ENCODE results near the gene BCL2.

Gene BCL2

DNA sequence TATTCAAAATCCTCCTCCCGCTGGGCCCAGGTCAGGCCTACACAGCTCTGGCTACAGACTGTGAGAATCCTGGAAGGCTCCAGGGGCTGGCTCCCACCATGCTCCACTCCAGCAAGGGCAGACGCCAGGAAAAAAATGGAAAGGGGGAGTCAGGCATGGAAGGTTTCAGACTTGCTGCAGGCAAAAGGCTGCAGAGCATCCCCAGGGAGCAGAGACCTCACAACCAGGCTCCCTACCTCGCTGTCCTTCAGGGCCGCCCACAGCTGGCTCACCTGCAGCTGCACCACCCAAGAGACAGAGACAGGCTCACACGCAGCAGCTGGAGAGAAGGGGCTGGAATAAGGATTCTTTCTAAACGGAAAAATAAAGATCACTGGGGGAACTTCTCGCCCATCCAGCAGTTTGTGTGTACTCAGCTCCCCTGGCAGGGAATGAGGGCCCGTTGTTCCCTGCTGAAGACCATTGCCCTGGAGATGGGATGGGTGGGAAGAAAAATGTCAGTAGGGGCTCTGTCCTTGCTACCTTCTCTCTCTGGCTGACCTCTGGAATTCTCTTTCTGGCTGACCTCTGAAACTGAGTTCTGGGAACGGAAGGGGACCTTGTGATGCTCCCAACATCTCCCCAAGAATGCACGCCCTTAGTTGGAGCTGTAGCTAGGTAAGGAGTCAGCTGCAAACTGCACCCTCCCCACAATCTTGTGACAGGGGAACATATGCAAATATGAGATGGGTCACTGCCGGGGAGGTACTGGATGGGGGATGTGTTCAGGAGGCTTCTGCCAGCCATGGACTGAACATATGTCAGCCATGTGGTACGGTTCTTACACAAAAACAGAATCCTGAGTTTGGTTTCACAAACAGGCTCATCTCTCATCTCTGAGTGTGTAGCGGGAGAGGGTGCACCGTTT, 34.5 kb downstream of the BCL2 start:
- peak; percentile 17 for DNase-seq

DNA sequence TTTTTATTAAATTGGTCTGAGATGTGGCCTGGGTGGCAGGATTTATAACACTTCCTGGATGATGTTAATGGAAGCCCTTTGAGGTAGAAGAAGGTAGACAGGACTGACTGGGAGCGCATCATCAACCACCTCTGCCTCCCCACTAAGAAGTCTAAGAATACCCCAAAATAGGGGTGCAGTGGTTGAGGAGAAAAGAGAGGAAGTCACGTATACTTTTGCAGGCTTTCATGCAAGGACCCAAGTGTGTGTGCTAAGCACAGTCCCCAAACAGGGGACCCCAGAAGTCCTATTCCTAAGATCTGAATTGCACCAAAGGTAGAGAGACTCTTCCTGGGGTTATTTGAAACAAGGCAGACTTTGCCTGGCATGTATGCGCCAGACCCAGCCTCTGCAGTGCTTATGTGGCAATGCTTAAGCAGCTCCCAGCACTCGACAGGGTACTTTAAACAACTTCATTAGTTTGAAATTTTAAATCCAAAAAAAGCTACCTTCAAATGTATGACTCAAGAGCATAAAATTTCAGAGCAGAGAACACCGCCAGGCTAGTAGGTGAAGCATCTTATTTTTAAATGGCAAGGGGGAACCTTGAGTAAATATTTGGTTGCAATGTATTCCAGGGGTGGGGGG, 35.3 kb downstream of the BCL2 start:
- DNase-seq: no peak

DNA sequence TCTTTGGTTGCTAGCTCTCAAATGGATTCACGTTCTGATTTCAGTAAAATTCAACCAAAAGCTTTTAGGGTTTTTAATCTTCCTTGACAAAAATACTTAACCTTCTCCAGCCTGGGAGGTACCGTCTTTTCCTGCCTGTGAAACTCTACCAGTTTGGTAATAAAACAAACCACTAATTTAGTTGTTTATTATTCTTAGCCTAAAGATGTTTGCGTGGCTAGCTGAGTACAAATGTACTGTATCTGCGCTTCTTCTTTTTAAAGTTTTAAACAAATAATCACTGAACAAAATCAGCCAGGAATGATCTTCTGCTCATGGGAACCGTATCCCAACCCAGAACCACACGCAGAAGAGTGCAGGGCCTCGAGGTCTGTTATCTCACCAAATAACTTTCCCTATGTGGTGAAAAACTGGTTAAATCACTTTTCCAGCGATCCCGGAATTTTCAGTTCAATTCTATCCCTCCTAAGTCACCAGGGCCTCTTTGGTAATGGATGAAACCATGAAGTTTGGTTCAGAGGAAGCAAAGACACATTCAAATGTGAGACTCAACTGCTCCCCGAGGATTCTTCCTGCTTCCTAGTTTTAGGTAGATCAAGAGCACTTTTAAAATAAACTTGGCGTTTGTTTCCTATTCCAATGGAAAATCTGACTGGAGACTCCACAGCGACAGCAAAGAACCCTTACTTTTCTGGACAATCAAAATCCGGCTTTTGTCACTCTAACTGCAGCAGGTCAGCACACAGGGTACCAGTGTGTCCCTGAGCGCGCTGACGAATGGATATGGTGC, 36.1 kb downstream of the BCL2 start:
- DNase-seq: no peak

DNA sequence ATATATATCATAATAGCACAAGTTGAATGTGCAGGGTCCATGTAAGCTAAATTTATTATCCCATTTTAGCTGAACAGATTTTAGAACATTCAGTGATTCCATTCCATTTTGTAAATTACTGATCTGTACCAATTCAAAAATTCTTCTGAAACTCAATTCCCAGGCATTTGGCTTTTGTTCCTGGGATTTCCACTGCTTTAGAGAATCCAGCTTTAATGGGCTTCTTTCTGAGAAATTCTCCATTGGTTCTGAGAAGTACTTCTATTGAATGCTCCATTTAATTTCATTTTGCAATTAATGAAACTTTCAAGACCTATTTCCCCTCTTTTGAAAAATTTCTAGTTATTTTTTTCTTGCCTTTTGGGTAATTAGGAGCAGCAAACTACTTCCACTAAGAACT, 36.8 kb downstream of the BCL2 start:
- DNase-seq: no peak

DNA sequence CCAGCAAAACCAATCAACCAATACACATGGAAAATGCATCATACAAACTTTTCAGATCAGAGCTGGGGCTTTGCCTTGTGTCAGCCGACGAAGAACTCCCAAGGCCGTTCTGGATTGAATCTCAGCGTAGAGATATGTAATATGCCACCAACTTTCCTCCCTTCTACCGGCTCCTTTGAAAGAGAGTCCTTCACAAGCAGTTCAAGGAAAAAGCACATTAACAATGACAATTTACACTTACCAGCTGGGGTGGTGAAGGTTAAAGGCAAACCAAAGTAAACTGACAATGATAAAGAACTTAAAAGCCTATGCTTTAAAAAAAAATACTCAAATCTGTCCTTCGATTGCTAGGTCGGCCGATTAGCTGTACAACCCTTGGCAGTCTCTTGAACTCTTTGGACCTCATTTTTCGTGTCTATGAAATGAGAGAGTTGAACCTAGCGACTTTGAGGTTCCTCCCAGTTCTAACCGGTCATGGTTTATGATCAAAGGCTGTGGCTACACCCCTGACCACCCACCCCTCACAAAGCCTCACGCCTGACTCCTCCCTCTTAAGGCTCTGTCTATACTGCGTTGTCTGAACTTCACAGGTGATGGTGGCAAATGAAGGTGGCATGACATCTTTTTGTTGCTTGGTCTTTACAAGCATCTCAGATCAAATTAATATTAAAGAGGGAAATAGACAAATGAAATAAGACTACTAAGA, 46.2 kb downstream of the BCL2 start:
- DNase-seq: no peak

DNA sequence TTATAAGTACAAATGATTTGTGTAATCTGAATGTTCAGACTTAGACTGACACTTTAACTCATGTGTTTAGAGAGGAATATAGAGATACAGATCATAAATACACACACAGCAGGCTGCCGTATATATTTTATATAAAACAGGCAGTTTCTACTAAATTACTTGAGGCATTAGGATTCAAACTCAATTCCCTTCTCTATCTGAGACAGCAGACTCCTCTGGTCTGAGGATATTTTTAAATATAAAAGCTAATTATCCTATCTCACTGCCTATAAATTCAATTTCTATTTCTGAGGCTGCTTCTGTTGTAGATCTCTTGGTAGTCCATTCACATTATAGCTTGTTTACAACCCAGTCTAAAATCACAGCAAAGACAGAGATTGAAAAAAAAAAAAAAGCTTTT, 46.9 kb downstream of the BCL2 start:
- DNase-seq: no peak

DNA sequence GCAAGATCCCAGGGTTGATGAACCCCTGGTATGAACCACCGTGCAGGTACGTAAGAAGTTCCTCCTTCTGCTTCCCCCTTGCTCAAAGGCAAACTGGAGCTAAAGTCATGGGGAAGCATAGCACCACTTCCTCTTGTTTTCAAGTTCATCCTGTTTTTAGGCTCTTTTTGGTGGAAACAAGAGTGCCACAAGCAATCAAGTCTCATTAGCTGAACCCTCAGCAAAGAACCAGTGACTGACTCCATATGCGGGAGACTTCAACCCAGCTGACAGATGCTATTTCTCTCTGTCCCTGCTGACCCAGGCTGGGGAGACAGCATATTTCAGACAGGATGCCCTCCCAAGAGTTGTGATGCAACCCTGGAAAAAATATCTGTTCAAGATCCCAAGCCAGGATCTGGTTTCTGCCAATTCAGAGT, 47.7 kb downstream of the BCL2 start:
- DNase-seq: no peak

DNA sequence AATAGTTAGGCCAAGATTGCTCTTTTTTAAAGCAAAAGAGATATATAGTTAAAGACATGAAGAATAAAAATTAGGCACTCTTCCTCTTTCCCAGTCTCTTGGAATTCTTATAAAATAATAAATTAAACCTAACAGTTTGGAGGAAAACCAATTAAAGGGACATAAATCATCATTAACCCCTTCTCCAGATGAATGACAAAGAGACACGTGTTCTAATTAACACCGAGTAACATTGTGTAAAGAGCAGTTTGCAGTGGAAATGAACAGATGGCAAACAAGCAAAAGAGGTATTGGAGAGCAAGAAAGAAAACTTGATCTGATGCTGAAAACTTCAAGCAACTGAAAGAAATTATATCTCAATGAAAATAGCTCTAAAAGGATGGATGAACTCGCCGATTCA, 48.4 kb downstream of the BCL2 start:
- DNase-seq: no peak

DNA sequence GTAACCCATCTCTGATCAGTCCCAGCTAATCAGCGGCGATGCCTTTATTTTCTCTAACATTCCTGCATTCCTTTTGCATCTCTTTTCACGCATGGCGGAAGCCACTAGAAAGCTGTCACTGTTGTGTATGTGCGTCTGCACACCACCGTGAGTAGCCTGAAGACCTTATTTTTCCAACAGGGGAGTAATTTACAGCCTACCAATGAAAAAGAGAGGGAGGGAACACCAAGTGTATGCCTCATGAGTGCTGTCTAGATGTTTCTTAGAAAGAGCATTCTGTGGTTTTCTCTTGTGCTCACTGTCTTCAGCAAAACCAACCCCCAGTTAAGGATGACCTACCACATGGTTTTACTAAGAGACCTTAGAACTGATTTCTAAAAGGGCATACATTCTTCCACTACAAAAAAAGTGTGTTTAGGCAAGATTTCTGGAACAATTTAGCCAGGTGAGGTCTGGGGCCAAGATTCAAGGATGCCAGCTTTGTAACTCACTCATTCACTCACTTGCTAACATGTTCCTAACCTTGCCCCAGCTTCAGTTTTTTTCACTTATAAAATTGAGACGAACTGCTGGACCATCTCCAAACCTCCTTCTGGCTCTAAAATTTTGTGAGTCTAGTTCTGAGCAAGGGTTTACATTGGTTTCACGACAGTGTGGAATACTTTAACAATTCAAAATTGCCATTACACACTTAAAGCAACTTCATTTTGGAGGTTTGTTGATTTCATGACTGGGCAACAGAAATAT, 51.4 kb downstream of the BCL2 start:
- no peak for DNase-seq

DNA sequence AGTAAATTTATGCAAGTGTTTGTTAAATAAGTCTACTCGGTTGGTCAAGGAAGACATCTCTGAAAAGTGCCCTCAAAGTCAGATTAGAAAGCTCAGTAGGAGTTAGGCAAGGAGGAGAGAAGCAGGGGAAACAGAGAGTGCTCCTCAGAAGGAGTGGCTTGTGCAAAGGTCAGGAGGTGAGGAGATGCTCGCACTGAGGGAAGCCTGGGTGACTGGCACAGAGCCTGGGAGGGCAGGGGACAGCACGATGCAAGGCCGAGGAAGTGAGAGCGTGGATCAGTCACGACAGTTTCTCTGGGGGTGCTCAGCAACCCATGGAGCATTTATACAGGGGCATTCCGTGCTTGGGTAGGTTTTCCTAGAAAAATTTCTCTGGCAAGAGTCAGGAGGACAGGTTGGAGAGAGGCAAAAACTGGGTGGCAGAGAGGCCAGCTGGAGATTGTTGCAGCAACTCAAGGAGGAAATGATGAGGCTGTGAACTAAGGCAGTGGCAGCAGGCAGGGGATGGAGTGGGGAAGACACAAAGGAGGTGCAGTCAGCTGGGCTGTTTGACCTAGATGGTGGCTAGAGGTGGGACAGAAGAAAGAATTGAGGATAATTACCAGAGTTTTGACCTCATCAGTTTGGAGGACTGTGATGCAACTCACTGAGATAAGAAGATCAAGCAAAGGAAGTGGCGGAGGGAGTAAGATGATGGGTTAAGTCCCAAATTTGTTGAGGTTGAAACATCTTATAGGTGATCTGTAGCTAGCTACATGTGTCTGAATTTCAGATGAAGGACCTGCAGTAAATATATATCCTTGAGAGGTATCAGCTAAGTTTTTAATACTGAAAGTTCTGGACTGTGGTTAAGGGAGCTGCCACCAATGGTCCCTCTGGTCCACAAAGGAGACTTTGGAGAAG, 52.4 kb downstream of the BCL2 start:
- DNase-seq: no peak

DNA sequence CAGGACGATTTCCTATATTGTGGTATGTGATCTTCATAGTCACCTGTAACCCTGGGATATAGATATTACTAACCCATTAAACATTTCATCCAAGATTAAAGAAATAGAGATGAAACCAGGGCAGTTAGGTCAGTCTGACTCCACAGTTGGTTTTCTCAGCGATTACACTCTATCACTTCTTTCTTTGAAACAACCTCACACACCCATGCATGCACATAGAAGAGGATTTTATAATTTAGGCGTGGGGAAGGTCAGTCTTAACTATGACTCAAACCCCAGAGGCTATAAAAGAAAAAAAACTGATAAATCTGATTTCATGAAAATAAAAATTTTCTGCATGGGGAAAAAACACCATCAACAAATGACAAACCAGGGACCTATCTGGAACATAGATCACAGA, 54.2 kb downstream of the BCL2 start:
- DNase-seq: no peak

DNA sequence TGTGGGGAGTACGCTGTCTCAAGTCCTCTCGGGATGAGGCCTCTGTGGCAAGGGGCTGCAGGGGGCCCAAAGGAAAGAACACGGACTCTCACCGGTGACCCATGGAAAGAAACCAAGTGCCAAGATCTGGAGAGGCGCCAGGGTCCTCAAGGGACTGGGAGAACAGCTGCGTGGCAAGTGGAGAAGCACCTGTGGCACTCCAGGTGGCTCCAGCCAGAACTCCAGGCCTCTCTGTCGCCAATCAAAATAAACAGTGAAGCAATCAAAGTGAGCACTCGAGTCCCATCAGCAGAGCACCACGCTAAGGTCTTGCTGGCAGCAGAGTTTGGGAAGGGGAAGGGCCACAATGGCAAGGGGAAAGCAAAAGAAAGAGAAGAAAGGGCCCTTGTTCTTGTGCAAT, 54.7 kb downstream of the BCL2 start:
- DNase-seq: peak; percentile 92

DNA sequence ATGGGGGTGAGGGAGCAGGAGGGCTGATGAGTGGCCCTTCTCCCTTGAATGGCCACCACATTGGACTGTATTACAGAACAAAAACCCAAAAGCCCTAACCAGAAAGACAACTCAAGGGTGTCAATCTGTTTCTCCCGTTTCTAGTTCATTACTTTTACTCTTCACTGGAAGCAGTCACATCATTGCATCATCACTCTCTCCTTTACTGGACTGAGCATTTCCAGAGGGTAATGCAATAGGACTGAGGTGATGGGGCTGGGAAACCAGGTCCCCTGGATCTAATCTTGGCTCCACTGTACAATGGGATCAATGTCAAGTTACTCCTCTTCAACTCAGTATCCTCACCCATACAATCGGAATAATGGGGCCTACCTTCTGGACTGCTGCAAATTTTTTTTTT, 56.1 kb downstream of the BCL2 start:
- DNase-seq: no peak

DNA sequence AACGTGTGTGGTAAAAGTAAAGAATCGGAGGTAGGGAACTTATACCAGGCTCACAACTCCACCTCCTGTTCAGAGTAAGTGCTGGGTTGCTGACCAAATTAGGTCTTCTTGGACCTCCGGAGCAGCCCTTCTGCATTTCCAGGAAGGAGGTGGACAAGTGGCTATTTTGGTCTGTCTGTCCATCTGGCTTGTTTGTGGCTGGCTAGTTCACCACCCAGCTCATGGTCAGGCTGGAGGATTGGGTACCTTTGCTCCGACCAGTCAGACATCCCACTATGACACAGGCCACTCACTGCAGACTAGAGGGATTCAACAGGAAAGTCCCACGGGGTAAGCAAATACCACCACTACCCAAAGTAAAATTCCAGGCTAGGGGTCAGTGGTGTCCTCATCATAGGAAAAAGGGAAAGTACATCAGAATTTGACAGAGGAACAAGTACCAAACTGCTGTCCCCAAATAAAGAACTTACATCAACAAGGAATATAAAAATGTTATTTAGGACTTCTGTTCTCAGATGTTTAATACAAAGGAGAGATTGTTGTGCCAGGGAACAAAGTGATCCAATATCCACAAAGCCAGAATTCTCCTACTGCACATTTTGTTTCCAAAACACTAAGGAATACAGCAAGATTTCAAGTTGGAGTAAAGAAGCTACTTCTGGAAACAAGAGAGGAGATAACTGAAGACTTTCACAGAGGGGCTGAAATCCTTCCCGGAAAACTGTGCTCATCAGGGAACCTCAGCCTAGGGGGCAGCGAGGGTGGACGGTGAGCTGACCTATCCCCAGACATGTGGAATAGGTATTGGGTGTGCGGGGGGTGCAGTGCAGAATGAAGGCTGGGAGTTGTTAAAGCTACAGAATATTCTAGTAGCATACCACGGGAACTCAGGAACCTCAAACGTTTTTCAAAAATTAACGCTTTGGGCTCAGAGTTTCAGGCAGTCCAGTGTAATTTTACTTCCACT, 56.9 kb downstream of the BCL2 start:
- DNase-seq: no peak

DNA sequence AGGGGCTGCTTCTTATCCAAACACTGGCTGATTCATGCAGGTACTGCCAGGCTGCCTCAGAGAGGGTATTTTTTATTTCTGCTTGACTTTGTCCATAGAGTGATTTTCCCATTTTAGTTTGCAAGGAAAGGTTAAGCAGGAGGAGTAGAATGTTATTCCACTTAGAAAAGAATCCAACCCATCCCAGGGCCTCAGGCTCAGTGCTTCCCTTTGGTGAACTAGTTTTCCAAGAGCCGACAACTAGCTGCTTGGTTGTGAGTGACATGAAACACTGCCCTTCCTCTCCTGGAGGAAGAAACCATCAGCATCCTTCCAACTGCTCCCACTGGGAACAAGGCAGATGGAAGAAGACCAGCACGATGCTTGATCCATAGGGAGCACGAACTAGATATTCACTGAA, 58.5 kb downstream of the BCL2 start:
- DNase-seq: no peak

DNA sequence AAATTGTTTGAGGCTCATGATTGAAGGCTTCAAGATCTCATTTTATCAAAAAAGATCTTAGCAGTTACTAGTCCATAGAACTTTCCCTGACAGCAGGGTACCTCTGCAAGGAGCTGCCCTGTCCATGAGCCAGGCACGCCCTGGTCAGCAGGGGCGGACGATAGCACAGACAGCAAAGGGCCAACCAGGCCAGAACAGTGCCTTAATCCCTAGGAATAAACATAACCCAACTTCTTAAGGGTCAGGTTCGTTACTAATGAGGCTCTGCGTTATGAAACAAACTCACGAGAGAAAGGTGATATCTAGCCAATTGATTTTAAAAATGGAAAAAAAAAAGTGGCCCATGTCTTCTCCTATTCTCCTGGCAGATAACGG, 59.2 kb downstream of the BCL2 start:
- DNase-seq: no peak

DNA sequence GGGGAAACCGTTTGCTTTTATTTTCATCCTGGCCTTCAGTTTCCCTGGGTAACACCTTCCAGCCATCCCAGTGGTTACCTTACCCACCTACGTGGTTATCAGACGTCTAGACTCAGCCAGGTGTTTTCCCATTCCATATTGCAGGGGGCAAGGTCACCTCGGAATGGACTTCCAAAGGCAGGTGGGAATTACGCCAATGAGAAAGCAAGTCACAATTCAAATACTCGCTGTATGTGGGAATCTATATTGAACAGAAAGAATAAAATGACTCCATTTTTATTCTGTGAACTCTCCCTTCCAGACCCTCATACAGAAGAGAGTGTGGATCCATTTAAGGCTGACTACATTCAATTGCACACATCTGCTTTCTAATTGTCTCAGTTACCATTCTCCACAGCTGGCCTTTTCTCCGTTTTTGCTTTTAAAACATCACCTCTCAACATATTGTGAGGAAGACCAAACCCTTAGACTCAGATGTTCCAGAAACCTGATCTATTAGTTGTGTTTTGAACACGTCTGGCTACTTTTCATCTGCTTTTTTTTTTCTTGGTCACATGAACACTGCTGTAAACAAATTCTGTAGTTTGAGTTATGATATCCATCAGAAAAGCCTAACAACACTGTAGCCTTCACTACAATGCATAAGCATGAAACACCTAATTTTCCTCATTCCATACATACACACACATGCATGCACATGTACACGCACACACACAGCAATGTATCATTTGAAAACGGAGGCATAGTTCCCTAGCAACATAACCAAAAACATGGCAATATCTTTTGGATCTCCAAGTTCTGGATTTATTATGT, 59.8 kb downstream of the BCL2 start:
- peak; percentile 24 for DNase-seq

DNA sequence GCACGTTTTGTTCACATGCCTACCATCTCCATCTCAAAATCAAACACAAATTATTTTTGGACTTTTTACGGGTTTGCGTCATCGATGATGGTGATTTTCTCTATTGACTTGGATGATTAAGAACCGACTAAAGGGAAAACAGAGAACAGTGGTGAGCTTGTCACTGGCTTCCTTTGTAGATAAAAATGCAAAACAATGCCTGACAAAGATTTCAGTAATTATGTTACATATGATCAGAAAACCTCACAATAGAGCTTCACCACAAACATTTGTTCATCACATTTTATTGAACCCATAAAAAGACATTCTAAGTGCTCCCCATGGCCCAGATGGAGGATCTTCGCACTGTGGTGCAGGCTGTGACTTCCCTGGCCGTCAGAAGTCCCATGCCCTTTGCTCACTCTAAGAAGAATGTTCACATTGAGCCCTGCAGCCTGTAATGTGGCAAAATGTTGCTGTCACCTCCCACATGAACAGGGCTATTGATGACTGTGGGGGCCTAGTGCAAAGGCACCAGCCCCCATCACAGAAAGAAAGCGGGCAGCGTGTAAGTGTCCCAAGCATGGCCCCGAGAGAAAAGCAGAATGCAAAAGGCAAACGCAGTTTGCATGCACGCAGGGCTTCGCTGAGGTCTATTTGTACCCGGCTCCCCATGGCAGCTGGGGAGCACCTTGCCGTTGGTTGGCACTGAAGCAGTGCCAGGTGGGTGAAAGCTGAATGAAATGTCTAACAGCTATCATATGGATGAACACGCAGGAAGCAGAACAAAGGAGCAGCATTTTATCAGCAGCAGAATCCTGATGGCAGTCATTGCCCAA, 60.6 kb downstream of the BCL2 start:
- DNase-seq: peak; percentile 92

Measured in NCI-H345 (cell line).